Activated T-cell treated with anti-CD3 and anti-CD28 coated beads, Interleukin-2, amount 50 U/mL, for 4 hours (primary cell): ENCODE results near the gene CARD9. TPM values are rescaled to one million over a fixed set of nuclear protein-coding genes. Genes with fewer than 3 reads are reported as not detected.
A peak's percentile ranks its signal among the peaks of the same experiment; 100 is the strongest.
"Not testable (repeated sequence)": the region's sequence is repeated elsewhere in the genome, so short reads cannot be mapped to it uniquely, and the experiment has no call there.

Source experiments
- ATAC-seq, 2 donors: fragments of 200-7000 bp; cut with Tn5 transposase; one replicate each; pipeline ENCODE4 v1.10.0; 2021
- DNase-seq: peaks from one replicate; pipeline ENCODE4 v3.0.0-alpha.2; 2020
- H3K27me3 Mint-ChIP-seq: one replicate; pipeline ENCODE4 v1.8.0; 2021; ENCODE audit warnings: low read depth, mixed read lengths
- H3K36me3 Mint-ChIP-seq: one replicate; pipeline ENCODE4 v1.8.0; 2022; ENCODE audit warnings: mixed read lengths; ENCODE audit not compliant: insufficient read depth
- H3K4me1 Mint-ChIP-seq: one replicate; pipeline ENCODE4 v1.8.0; 2021; ENCODE audit warnings: low read depth, mixed read lengths
- H3K4me3 Mint-ChIP-seq: one replicate; pipeline ENCODE4 v1.8.0; 2021; ENCODE audit warnings: mild to moderate bottlenecking, moderate library complexity, mixed read lengths
- H3K9me3 Mint-ChIP-seq: one replicate; pipeline ENCODE4 v1.8.0; 2021; ENCODE audit warnings: mixed read lengths
- total RNA-seq, 3 donors: library from RNA; stranded (reverse); gene quantifications; one replicate each; pipeline ENCODE4 v1.2.1, GENCODE V29; 2021

The CARD9 gene
- total RNA-seq, 3 donors from 2014 or later, result 1.4 to 3.4 (median 2.4) TPM

- H3K27me3 Mint-ChIP-seq, H3K4me3 Mint-ChIP-seq, H3K9me3 Mint-ChIP-seq, DNase-seq, ATAC-seq: not testable (repeated sequence)
- Mint-ChIP-seq H3K4me1 (peaks cover 70% of the 10 kb centered on the region), H3K36me3 (peaks cover 29% of the 10 kb centered on the region)
Measured at GRCh38 chr9:136407061-136407460, 33.6 kb upstream of the CARD9 start.

- not testable (repeated sequence) for ATAC-seq, H3K27me3 Mint-ChIP-seq, H3K4me3 Mint-ChIP-seq, DNase-seq, H3K9me3 Mint-ChIP-seq
- H3K36me3 Mint-ChIP-seq, result peaks cover 21% of the 10 kb centered on the region
- peaks cover 63% of the 10 kb centered on the region for H3K4me1 Mint-ChIP-seq
Measured at GRCh38 chr9:136405904-136406303, 32.4 kb upstream of the CARD9 start.

GRCh38 chr9:136405481-136405880 is 32.0 kb upstream of the CARD9 start:
- Mint-ChIP-seq H3K4me3 (no peak overlapping the region), H3K27me3 (no peaks in the 10 kb centered on the region), H3K36me3 (peaks cover 21% of the 10 kb centered on the region), H3K4me1 (peaks cover 66% of the 10 kb centered on the region), H3K9me3 (no peaks in the 10 kb centered on the region)
- ATAC-seq (no peak), DNase-seq (no peak)

- peak overlapping the region; percentile 68 for H3K4me3 Mint-ChIP-seq
Measured at GRCh38 chr9:136404801-136405136, 31.3 kb upstream of the CARD9 start.

GRCh38 chr9:136403915-136404800 is 30.7 kb upstream of the CARD9 start:
- peaks cover 62% of the 10 kb centered on the region for H3K4me1 Mint-ChIP-seq
- DNase-seq (peak; percentile 19), ATAC-seq (peak; percentile 34 to 36)
- H3K4me3 Mint-ChIP-seq, result peak overlapping the region; percentile 68
- H3K27me3 Mint-ChIP-seq, result no peaks in the 10 kb centered on the region
- peaks cover 23% of the 10 kb centered on the region for H3K36me3 Mint-ChIP-seq
- no peaks in the 10 kb centered on the region for H3K9me3 Mint-ChIP-seq

More at GRCh38 chr9:136404801-136405136, 31.3 kb upstream of the CARD9 start:
- DNase-seq (no peak), ATAC-seq (no peak)
- Mint-ChIP-seq H3K36me3 (peaks cover 21% of the 10 kb centered on the region), H3K9me3 (no peaks in the 10 kb centered on the region), H3K27me3 (no peaks in the 10 kb centered on the region), H3K4me1 (peaks cover 66% of the 10 kb centered on the region)

GRCh38 chr9:136403538-136403914 is 30.1 kb upstream of the CARD9 start:
- peaks cover 20% of the 10 kb centered on the region for H3K36me3 Mint-ChIP-seq
- ATAC-seq, result peak; percentile 67 to 69
- peaks cover 62% of the 10 kb centered on the region for H3K4me1 Mint-ChIP-seq

GRCh38 chr9:136402067-136402466 is 28.6 kb upstream of the CARD9 start:
- no peak overlapping the region for H3K4me3 Mint-ChIP-seq
- H3K4me1 Mint-ChIP-seq, result peaks cover 60% of the 10 kb centered on the region
- peaks cover 19% of the 10 kb centered on the region for H3K36me3 Mint-ChIP-seq
- no peaks in the 10 kb centered on the region for H3K9me3 Mint-ChIP-seq
- no peak for DNase-seq
- H3K27me3 Mint-ChIP-seq, result no peaks in the 10 kb centered on the region
- no peak for ATAC-seq

More at GRCh38 chr9:136403538-136403914, 30.1 kb upstream of the CARD9 start:
- Mint-ChIP-seq H3K9me3 (no peaks in the 10 kb centered on the region), H3K27me3 (no peaks in the 10 kb centered on the region), H3K4me3 (peak overlapping the region; percentile 68)
- peak; percentile 72 for DNase-seq

- no peak for DNase-seq
- Mint-ChIP-seq H3K27me3 (no peaks in the 10 kb centered on the region), H3K4me1 (peaks cover 61% of the 10 kb centered on the region), H3K36me3 (peaks cover 19% of the 10 kb centered on the region), H3K9me3 (no peaks in the 10 kb centered on the region), H3K4me3 (peak overlapping the region; percentile 35)
- ATAC-seq, result no peak
Measured at GRCh38 chr9:136401173-136401922, 27.9 kb upstream of the CARD9 start.

- Mint-ChIP-seq H3K27me3 (no peaks in the 10 kb centered on the region), H3K9me3 (no peaks in the 10 kb centered on the region), H3K4me3 (peak within 1 kb of the TSS; percentile 91), H3K36me3 (peaks cover 13% of the 10 kb centered on the region), H3K4me1 (peaks cover 54% of the 10 kb centered on the region)
- ATAC-seq (peak; percentile 82 to 84), DNase-seq (peak; percentile 84)
Measured at GRCh38 chr9:136400038-136400834, 26.8 kb upstream of the CARD9 start, which contains the start of gene SNAPC4. Gene SNAPC4 (minus strand): TSS chr9:136400170. CDS start chr9:136398428, 1,742 bp downstream.

GRCh38 chr9:136399176-136400037 is 25.9 kb upstream of the CARD9 start:
- Mint-ChIP-seq H3K9me3 (no peaks in the 10 kb centered on the region), H3K27me3 (no peaks in the 10 kb centered on the region), H3K4me3 (peak overlapping the region; percentile 91), H3K36me3 (peaks cover 18% of the 10 kb centered on the region), H3K4me1 (peaks cover 45% of the 10 kb centered on the region)
- DNase-seq, result peak; percentile 27
- peak; percentile 35 to 42 for ATAC-seq

GRCh38 chr9:136398286-136398685 is 24.8 kb upstream of the CARD9 start:
- DNase-seq (no peak), ATAC-seq (no peak)
- Mint-ChIP-seq H3K4me3 (peak overlapping the region; percentile 91), H3K4me1 (peaks cover 34% of the 10 kb centered on the region), H3K9me3 (no peaks in the 10 kb centered on the region), H3K36me3 (peaks cover 16% of the 10 kb centered on the region), H3K27me3 (no peaks in the 10 kb centered on the region)

- peaks cover 16% of the 10 kb centered on the region for H3K36me3 Mint-ChIP-seq
- no peaks in the 10 kb centered on the region for H3K27me3 Mint-ChIP-seq
- H3K4me3 Mint-ChIP-seq, result no peak overlapping the region
- DNase-seq (no peak), ATAC-seq (no peak)
- H3K4me1 Mint-ChIP-seq, result peaks cover 32% of the 10 kb centered on the region
- no peaks in the 10 kb centered on the region for H3K9me3 Mint-ChIP-seq
Measured at GRCh38 chr9:136397643-136398042, 24.2 kb upstream of the CARD9 start.

- Mint-ChIP-seq H3K9me3 (no peaks in the 10 kb centered on the region), H3K4me3 (no peak overlapping the region), H3K4me1 (peaks cover 23% of the 10 kb centered on the region), H3K36me3 (peaks cover 26% of the 10 kb centered on the region), H3K27me3 (no peaks in the 10 kb centered on the region)
- ATAC-seq, result no peak
- no peak for DNase-seq
Measured at GRCh38 chr9:136396219-136396515, 22.7 kb upstream of the CARD9 start.
